Hippocampal formation (tissue), 2 donors: ENCODE results near the gene CDC42.

Source experiments
- DNase-seq, 2 donors: peaks; one replicate each; lab custom pipeline; 2025; lab: John Stamatoyannopoulos, UW

The CDC42 gene

DNA sequence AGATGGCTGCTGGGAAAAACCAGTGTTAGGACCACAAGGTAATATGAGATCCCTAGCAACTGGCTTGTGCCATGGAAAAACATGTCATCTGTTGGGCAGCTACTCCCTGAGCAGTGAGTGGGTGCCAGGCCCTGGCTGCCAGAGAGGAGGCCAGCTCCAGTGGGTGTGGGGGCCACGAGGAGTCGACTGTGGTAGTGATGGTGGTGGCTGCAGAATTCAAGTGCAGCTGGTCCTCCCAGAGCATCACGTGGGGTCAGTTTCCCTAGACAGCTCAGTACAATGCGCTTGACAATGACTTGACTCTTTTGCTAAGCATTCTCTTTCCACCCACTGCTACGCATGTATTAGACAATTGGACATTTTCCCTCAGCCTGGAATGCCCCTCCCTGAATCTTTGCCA, 14.5 kb upstream of the CDC42 start:
- peak in 1 of 2 donors; percentile 31 for DNase-seq

DNA sequence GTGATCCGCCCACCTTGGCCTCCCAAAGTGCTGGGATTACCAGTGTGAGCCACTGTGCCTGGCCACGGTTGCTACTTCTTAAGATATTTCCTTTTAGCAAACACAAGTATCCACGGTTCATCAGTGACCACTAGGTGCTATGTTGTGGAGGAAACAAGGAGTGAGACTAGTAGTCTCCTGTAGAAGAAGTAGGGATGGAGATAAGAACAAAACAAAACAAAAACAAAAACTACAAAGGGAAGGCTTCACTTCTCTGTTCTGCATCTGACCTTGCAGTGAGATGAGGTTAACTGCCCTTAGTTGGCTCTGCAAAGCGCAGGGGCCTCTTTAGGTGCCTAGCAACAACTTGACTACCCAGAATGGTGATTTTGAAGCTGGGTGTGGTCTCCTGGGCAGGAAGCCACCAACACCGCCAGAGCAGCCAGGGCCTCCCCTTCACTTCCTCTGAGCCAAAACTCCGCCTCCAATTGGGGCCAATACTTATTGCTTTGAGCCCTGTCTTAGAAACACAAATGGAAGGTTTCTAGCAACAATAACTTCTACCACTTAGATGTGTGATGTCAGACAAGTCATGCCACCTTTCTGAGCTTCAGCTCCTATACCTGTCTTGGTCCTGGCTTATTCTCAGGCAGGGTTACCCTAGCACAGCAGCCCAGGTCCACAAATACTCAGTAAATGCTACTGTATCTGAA, 12.8 kb upstream of the CDC42 start:
- no peak for DNase-seq

DNA sequence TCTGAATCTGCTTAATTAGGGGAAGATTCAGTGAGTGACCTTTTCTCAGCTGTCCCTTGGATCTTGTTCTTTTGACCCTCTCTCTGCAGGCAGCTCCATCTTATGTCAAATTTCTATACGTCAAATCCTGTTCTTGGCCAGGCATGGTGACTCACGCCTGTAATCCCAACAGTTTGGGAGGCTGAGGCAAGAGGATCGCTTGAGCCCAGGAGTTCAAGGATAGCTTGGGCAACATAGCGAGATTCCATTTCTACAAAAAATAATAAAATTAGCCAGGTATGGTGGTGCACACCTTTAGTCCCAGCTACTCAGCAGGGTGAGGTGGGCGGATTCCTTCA, 12.3 kb upstream of the CDC42 start:
- DNase-seq, result no peak

GRCh38 chr1:22041505-22041904, 11.0 kb upstream of the CDC42 start:
- no peak for DNase-seq

DNA sequence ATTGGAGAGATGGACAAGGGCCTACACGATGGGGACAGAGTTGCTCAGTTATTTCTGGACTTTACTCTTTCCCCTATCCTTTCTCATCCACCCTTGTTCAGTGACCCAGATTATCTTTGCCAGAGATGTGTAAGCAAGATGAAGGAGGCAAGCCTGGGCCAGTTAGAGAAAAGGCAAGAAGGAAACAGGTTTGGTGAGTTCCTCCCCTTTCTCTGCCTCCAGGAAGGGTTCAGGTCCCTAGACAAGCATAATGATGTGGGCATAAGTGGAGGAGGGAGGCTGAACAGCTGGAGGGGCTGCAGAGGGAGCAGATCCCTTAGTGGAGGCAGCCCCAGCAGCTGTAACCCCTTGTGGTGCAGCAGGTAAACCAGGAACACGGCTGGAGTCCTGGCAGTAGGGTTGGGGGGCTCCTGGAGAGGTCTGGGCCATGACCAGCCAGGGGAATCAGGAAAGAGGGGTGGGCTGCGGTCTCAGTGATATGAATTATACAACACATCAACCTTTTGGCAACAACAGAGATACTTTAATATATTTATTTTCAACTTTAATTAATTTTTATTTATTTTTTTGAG, 9.2 kb upstream of the CDC42 start:
- DNase-seq, result no peak

GRCh38 chr1:22044690-22045420, 7.7 kb upstream of the CDC42 start:
- DNase-seq, result peak in 1 of 2 donors; percentile 38

DNA sequence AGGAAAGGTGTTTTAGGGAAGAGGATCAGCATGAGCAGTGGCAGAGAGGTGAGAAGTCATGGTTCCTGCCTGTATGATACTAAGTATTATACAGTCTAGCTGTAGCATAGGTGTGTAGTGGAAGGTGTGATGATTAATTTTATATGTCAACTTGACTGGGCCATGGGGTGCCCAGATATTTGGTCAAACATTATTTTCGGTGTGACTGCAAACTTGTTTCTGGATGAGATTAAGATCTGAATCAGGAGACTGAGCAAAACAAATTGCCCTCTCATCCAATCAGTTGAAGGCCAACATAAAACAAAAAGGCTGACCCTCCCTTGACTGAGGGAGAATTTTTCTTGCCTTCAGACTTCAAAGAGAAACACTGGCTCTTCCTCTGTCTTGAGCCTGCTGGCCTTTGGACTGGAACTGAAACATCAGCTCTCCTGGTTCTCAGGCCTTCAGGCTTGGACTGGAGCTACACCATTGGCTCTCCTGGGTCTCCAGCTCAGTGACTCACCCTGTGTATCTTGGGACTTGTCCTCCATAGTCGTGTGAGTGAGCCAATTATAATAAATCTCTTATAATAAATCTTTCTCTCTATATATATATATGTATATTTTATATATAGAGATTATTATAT, 6.8 kb upstream of the CDC42 start:
- DNase-seq, result no peak

- DNase-seq, result no peak
These were observed 3.9 kb upstream of the CDC42 start for GRCh38 chr1:22048351-22049192.

- no peak for DNase-seq
These were observed 2.2 kb upstream of the CDC42 start for GRCh38 chr1:22050330-22050729.

DNA sequence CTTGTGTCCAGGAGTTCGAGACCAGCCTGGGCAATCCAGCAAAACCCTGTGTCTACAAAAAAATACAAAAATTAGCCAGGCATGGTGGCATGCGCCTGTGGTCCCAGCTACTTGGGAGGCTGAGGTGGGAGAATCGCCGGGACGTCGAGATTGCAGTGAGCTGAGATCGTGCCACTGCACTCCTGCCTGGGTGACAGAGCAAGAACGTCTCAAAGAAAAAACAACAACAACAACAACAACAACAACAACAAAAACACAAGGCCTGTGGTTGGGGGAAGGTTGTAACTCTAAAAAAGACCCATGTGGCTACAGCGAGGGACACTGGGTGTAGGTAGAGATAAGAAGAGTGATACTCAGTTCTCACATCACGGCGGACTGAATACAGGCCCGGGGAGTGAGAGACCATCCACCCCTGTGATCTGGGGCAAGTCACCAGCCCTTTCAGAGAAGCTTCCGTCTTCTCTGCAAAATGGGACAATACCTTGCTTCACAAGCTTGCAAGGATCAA, 848 bp upstream of the CDC42 start:
- DNase-seq, result no peak

GRCh38 chr1:22053017-22053860, 730 bp downstream of the CDC42 start:
- peak; percentile 40 to 56 for DNase-seq

DNA sequence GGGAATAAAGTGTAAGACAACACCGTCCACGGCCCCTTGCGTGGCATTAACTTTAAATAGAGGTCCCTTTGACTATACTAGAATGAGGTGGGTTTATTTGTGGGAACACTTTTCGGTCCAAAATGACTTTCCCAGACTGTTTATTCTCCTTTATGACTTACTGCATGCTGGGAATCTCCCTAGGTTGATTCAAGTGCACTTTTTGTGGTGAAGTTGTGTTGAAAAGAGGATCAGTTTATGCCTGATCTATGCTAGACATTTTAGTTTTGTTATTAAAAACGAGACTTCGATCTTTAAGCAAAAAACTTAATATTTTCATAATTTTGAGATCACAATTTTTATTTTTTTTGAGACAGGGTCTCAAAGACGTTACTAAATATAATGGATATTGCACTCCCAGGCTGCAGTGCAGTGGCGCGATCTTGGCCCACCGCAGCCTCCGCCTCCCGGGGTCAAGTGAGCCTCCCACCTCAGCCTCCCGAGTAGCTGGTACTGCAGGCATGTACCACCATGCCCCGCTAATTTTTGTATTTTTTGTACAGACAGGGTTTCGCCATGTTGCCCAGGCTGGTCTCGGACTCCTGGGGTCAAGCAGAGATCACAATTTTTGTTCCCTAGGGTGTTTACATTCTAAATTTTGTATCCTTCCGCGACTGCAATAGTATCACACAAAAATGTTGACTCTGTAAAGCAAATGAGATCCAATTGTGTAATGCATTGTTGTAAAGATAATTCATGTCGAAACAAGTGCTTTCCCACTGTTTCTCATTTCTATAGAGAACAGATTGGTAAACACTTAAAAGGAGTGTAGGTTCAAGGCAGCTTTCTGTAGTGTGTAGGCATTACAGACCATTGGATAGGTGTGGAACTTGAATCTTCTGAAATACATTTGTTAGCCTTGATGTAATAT, 1.6 kb downstream of the CDC42 start:
- DNase-seq, result no peak

GRCh38 chr1:22055463-22055862, 3.0 kb downstream of the CDC42 start:
- no peak for DNase-seq

DNA sequence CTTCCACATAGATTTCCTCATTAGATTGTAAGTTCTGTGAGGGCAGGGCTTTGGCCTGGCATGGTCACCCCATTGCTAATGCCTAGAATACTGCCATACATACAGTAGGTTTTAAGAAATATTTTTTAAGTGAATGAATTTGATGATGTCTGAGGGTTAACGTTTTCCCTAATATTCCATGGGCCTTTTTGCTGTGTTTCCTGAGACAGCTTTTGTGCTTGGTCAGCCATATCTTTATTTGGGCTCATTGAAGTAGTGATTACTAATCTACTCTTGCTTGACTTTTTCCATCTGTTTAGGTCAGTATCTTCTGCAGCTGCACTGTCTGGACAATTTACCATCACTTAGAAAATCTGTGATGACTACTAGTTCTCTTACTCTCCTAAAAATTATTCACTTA, 3.5 kb downstream of the CDC42 start:
- DNase-seq, result no peak

- DNase-seq, result no peak
These were observed 4.4 kb downstream of the CDC42 start for GRCh38 chr1:22056936-22057335.

DNA sequence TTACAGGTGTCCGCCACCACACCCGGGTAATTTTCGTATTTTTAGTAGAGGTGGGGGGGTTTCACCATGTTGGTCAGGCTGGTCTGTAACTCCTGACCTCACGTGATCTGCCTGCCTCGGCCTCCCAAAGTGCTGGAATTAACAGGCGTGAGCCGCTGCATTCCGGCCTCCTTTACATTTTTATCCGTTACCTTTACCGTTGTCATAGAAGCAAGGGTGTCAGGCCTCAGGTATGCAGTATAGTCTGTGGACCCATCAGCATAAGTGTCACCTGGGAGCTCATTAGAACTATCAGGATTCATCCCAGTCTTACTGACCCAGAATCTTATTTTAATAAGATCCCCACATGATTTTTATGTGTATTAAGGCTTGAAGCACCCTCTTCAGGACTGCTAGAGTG, 5.4 kb downstream of the CDC42 start:
- DNase-seq, result no peak

DNA sequence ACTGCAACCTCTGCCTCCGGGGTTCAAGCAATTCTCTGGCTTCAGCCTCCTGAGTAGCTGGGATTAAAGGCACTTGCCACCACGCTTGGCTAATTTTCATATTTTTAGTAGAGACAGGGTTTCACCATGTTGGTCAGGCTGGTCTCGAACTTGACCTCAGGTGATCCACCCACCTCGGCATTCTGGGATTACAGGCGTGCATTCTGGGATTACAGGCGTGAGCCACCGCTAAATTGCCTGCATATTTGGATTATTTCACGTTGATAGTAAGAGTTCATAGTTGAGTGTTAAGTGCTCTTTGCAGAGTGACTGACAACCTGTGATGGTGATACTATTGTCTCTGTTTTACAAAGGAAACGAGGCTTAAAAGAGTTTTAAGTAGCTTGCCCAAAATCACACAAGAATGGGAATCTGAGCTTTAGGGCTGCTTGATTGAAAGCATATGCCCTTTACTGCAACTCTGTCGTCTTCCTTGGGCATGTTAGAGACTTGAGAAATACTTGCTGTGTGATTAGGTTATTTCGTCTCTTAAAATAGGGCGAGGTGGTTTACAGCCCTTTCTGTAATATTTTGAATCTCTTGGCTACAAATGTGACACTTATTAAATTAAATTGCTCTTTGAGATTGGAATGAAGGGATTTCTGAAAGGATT, 12.4 kb downstream of the CDC42 start:
- no peak for DNase-seq

DNA sequence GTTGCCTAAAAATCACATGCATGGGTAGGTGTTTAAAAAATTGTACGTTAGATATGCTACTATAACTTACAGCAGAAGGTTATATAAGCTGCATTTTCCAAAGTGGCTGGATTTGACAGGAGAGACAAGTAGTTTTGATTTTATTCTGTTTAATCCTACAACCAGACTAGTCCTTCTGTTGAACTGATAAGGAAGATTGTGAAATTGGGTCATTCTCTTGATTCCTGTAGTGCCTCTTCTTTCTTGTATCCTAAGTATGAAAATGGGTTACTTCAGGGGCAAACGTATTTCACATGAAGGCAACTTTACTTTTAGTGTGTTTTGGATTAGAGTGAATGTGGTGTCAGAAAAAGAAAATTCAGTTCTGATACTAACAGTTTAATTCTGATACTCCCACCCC, 19.0 kb downstream of the CDC42 start:
- DNase-seq, result no peak

GRCh38 chr1:22074803-22075202, 22.3 kb downstream of the CDC42 start:
- no peak for DNase-seq
